DND-41 (cell line): ENCODE measurements around the gene GTF2A1.

Experiments
- EZH2 ChIP-seq: IDR thresholded peaks from 3 replicates; pipeline ENCODE4 v1.6.1; 2012; ENCODE audit warnings: borderline replicate concordance, low read depth, mild to moderate bottlenecking, moderate library complexity, low read length, inconsistent platforms; ENCODE audit not compliant: severe bottlenecking
- TF ChIP-seq, protein P1 (sequence below): IDR thresholded peaks from 2 replicates; pipeline ENCODE4 v1.5.1; 2012; ENCODE audit warnings: borderline replicate concordance, low read length, moderate library complexity, mild to moderate bottlenecking; ENCODE audit not compliant: poor library complexity, severe bottlenecking; ENCODE audit errors: extremely low read depth

DNA sequence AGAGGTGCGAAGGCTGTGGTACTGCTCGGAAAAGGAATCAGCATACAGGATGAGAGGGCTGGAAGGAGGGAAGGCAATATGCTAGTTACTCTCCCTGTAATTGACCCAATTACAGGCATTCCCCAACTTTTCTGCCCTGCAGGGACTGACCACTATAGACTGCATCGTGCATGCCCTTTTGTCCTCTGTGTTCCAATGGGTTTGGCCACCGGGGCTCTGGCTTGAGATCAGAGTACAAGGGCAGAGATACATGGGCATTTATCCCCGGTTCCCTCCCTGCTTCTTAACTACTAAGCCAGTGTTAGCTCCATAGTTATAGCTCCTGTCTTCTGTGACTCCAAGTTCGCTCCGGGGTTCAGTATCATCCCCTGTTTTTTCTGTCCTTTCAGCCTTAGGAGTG lies 59.7 kb downstream of the GTF2A1 start:
- TF ChIP-seq, protein P1, sequence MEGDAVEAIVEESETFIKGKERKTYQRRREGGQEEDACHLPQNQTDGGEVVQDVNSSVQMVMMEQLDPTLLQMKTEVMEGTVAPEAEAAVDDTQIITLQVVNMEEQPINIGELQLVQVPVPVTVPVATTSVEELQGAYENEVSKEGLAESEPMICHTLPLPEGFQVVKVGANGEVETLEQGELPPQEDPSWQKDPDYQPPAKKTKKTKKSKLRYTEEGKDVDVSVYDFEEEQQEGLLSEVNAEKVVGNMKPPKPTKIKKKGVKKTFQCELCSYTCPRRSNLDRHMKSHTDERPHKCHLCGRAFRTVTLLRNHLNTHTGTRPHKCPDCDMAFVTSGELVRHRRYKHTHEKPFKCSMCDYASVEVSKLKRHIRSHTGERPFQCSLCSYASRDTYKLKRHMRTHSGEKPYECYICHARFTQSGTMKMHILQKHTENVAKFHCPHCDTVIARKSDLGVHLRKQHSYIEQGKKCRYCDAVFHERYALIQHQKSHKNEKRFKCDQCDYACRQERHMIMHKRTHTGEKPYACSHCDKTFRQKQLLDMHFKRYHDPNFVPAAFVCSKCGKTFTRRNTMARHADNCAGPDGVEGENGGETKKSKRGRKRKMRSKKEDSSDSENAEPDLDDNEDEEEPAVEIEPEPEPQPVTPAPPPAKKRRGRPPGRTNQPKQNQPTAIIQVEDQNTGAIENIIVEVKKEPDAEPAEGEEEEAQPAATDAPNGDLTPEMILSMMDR: no peak
- TF ChIP-seq EZH2: no peak
